ENCODE measurements around the gene SPAG5.

Gene SPAG5

GRCh38 chr17:28570716-28571360, 28.0 kb downstream of the SPAG5 start:
- peak; percentile 79 for DNase-seq

- DNase-seq, result no peak
Observed at GRCh38 chr17:28569446-28569845, 29.4 kb downstream of the SPAG5 start.

GRCh38 chr17:28567604-28568003, 31.2 kb downstream of the SPAG5 start:
- no peak for DNase-seq

- DNase-seq, result no peak
Observed at GRCh38 chr17:28563475-28563874, 35.4 kb downstream of the SPAG5 start.

- DNase-seq, result no peak
Observed at GRCh38 chr17:28555022-28555421, 43.8 kb downstream of the SPAG5 start.

- no peak for DNase-seq
Observed at GRCh38 chr17:28554565-28554964, 44.3 kb downstream of the SPAG5 start.

- no peak for DNase-seq
Observed at GRCh38 chr17:28553000-28553505, 45.8 kb downstream of the SPAG5 start.

- DNase-seq, result peak; percentile 81
Observed at GRCh38 chr17:28552176-28552999, 46.4 kb downstream of the SPAG5 start, which contains the start of gene UNC119. Gene UNC119 (minus strand): TSS chr17:28552624. CDS start chr17:28552557, 67 bp downstream.

- peak; percentile 24 for DNase-seq
Observed at GRCh38 chr17:28551421-28552175, 47.2 kb downstream of the SPAG5 start.

GRCh38 chr17:28550858-28551257, 48.0 kb downstream of the SPAG5 start:
- no peak for DNase-seq

GRCh38 chr17:28549236-28550132, 49.3 kb downstream of the SPAG5 start:
- DNase-seq, result no peak

- no peak for DNase-seq
Observed at GRCh38 chr17:28548417-28549130, 50.3 kb downstream of the SPAG5 start.

GRCh38 chr17:28547623-28548416, 51.0 kb downstream of the SPAG5 start:
- DNase-seq, result peak; percentile 20

GRCh38 chr17:28547096-28547622, 51.7 kb downstream of the SPAG5 start:
- DNase-seq, result no peak

GRCh38 chr17:28545787-28546415, 52.9 kb downstream of the SPAG5 start:
- DNase-seq, result no peak

GRCh38 chr17:28545141-28545503, 53.7 kb downstream of the SPAG5 start:
- no peak for DNase-seq

- no peak for DNase-seq
Observed at GRCh38 chr17:28544402-28545140, 54.3 kb downstream of the SPAG5 start.

- DNase-seq, result no peak
Observed at GRCh38 chr17:28541439-28541838, 57.4 kb downstream of the SPAG5 start.

- no peak for DNase-seq
Observed at GRCh38 chr17:28540231-28540630, 58.6 kb downstream of the SPAG5 start.
